Bronchial epithelial cell (primary cell): ENCODE data around the gene ARF6. TPM values are rescaled to one million over a fixed set of nuclear protein-coding genes. Genes with fewer than 3 reads are reported as not detected.
"Not testable (repeated sequence)": the region's sequence is repeated elsewhere in the genome, so short reads cannot be mapped to it uniquely, and the experiment has no call there.

Experiments used
- DNase-seq: peaks from one replicate; pipeline ENCODE4 v3.0.0-alpha.2; 2010; ENCODE audit warnings: low read depth
- FAIRE-seq: peaks from 2 replicates; lab custom pipeline; 2011; peaks lifted over from hg19 to GRCh38; lab: Jason Lieb, UNC
- H3K27me3 ChIP-seq: 2 replicates; pipeline ENCODE4 v1.5.1; 2011; ENCODE audit warnings: low read length; ENCODE audit not compliant: control insufficient read depth, insufficient read depth
- H3K36me3 ChIP-seq: 2 replicates; pipeline ENCODE4 v1.5.1; 2011; ENCODE audit warnings: low read length; ENCODE audit not compliant: control insufficient read depth, insufficient read depth
- H3K4me3 ChIP-seq: 2 replicates; pipeline ENCODE4 v1.5.1; 2011; ENCODE audit warnings: mild to moderate bottlenecking, low read depth, low read length, control low read depth
- CTCF ChIP-seq: IDR thresholded peaks from 2 replicates; pipeline ENCODE4 v1.5.1; 2011; ENCODE audit warnings: mild to moderate bottlenecking, moderate library complexity, low read length, control low read depth, inconsistent platforms; ENCODE audit not compliant: insufficient read depth, severe bottlenecking
- total RNA-seq: library from RNA; depleted of rRNA; stranded (reverse); fragments of >200 nt; gene quantifications from 2 replicates; pipeline ENCODE4 v1.2.1, GENCODE V29; 2014

Gene ARF6
- total RNA-seq, 1 donor from 2014 or later = 83.2 TPM

- FAIRE-seq (peak; percentile 50), DNase-seq (no peak)
- TF ChIP-seq CTCF = no peak
- Histone ChIP-seq H3K36me3 (peaks cover 3% of the 10 kb centered on the region), H3K27me3 (no peaks in the 10 kb centered on the region), H3K4me3 (peak overlapping the region; percentile 97)
Observed at GRCh38 chr14:49893309-49894213, 679 bp downstream of the ARF6 start.

- peak overlapping the region; percentile 97 for H3K4me3 ChIP-seq
- H3K36me3 ChIP-seq, H3K27me3 ChIP-seq, FAIRE-seq, DNase-seq: not testable (repeated sequence)
Observed at GRCh38 chr14:49894214-49895107, 1.6 kb downstream of the ARF6 start.

- Histone ChIP-seq H3K4me3 (peak overlapping the region; percentile 97), H3K36me3 (peaks cover 3% of the 10 kb centered on the region), H3K27me3 (no peaks in the 10 kb centered on the region)
- FAIRE-seq (no peak), DNase-seq (peak; percentile 38)
- no peak for TF ChIP-seq CTCF
Observed at GRCh38 chr14:49895480-49895879, 2.6 kb downstream of the ARF6 start.

GRCh38 chr14:49896272-49896671, 3.4 kb downstream of the ARF6 start:
- not testable (repeated sequence) for H3K36me3 ChIP-seq, DNase-seq, FAIRE-seq, H3K27me3 ChIP-seq
- H3K4me3 ChIP-seq = peak overlapping the region; percentile 97

GRCh38 chr14:49896966-49897365, 4.1 kb downstream of the ARF6 start:
- no peak for TF ChIP-seq CTCF
- peaks cover 3% of the 10 kb centered on the region for H3K36me3 ChIP-seq
- DNase-seq = no peak
- H3K27me3 ChIP-seq = no peaks in the 10 kb centered on the region
- peak overlapping the region; percentile 97 for H3K4me3 ChIP-seq
- no peak for FAIRE-seq

GRCh38 chr14:49897414-49897813, 4.5 kb downstream of the ARF6 start:
- DNase-seq (no peak), FAIRE-seq (no peak)
- no peak for TF ChIP-seq CTCF
- no peaks in the 10 kb centered on the region for H3K27me3 ChIP-seq
- H3K36me3 ChIP-seq = peaks cover 3% of the 10 kb centered on the region
- H3K4me3 ChIP-seq = peak overlapping the region; percentile 97
